HG02884 (cell line): ENCODE measurements around the gene SPATS2.
A peak's percentile ranks its signal among the peaks of the same experiment; 100 is the strongest.
"Not testable (repeated sequence)": the region's sequence is repeated elsewhere in the genome, so short reads cannot be mapped to it uniquely, and the experiment has no call there.

Experiments
- ATAC-seq: cut with Tn5 transposase; IDR thresholded peaks from one replicate; pipeline ENCODE4 v1.9.1; 2021; ENCODE audit warnings: mild to moderate bottlenecking, moderate library complexity; ENCODE audit not compliant: unreplicated experiment

SPATS2 gene

DNA sequence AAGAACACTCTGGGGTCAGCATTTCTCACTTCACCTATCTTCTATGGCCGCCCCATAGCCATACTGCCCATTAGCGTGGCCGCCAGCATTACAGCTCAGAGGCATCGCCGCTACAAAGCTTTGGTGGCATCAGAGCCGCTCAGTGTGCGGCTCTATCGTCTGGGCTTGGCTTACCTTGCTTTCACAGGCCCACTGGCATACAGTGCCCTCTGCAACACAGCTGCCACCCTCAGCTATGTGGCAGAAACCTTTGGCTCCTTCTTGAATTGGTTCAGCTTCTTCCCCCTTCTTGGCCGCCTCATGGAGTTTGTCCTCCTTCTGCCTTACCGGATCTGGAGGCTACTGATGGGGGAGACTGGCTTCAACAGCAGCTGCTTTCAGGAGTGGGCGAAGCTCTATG lies 18.0 kb upstream of the SPATS2 start:
- no peak for ATAC-seq

DNA sequence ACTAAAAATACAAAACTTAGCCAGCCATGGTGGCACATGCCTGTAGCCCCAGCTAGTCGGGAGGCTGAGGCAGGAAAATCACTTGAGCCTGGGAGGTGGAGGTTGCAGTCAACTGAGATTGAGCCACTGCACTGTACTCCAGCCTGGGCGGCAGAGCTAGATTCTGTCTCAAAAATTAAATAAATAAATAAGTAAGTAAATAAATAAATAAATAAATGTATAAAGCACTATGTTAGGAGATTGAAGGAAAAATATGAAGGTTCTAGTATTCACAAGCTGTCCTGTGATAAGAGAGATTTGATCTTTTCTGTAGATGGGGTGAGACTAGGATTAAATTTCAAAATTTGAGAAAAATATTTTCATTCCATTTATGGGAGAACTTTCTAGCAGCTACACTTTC lies 14.9 kb upstream of the SPATS2 start:
- ATAC-seq, result no peak

DNA sequence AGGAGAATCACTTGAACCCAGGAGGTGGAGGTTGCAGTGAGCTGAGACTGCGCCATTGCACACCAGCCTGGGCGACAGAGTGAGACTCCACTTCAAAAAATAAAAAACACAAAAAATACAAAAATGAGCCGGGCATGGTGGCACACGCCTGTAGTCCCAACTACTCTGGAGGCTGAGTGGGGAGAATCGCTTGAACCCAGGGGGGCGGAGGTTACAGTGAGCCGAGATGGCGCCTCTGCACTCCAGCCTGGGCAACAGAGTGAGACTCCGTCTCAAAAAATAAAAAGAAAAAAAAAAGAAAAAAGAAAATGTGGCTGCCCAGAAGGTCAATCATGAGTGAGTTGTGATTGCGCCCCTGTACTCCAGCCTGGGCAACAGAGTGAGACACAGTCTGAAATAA lies 11.3 kb upstream of the SPATS2 start:
- no peak for ATAC-seq

DNA sequence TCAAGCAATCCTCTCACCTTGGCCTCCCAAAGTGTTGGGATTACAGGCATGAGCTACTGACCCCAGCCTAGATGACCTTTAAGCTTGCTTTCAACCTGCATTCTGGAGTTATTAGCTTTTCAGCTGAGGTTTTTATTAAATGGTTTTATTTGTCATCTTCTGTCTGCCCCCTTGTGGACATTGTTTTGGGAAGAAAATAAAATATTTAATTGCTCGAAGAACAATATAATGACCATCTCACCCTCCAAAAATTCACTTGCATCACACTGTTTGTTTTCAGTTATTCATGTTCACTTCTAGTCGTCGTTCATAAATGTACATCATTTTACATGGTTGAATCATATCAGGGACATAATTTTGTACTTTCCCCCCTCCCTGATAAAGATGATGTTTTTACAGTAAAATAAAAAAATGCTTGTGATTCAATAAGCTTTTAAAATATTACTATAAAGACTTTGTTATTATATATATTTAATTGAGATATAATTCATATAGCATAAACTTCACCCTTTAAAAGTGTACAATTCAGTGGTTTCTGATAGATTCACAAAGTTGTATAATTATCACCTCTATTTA lies 10.1 kb upstream of the SPATS2 start:
- no peak for ATAC-seq

DNA sequence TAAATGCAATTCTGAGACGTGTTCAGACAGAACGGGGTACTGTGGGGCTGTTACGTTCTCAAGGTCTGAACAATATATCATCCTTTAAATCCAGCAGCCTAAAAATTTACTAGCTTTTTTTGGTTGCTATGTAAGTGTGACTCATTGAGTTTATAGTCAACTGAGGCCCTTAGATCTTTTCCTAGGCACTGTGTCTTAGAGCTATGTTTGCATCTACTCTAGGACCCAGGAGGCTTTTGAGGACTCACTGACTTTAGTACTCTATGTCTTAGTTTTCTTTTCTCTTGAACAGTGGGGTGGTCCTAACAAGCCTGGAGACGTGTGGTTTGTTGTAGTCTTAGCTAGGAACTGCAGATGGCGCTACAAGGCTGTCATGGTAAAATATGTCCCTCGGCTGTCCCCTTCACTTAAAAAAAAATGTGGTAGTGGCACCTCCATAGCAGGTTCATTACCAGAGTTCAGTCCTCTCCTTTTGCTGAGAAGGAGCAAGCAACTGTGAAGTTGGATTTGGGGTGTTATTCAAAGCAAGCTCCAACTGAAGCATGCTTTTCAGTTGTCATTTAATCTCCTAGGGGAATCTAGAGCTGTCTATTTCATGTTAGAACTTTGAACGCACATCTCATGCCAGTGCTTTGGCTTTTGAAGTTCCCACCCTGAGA lies 8.7 kb upstream of the SPATS2 start:
- ATAC-seq, result no peak

DNA sequence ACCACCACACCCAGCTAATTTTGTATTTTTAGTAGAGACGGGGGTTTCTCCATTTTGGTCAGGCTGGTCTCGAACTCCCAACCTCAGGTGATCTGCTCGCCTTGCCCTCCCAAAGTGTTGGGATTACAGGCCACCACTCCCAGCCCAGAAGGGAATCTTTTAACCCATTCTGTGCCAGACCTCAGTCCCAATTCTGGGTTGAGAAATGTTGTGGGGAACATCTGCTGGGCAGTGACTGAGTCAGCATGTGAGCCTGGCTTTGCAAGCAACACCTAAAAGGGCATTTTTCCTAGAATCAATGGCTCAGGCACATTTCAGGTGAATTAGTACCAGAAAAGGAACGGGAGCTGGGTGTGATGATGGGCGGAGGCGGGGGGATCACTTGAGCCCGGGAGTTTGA lies 7.6 kb upstream of the SPATS2 start:
- ATAC-seq, result no peak

DNA sequence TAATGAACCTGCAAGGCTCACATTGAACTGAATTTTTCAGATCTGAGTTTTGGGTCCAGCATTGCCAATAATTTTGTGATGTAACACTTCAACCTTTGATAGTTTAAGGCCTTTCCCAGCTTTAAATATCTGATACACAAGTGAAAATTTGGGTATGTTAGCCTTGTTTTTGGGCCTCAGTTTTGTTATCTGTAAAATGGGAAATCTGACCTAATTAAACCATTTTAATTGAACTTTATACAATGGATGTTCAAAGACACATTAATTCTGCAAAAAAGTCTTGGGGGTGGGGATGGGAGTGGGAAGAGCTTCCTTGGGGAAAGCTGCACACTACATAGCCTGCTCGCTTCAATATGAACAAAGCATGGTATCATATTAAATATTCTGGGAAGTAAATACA lies 5.2 kb upstream of the SPATS2 start:
- ATAC-seq, result no peak

DNA sequence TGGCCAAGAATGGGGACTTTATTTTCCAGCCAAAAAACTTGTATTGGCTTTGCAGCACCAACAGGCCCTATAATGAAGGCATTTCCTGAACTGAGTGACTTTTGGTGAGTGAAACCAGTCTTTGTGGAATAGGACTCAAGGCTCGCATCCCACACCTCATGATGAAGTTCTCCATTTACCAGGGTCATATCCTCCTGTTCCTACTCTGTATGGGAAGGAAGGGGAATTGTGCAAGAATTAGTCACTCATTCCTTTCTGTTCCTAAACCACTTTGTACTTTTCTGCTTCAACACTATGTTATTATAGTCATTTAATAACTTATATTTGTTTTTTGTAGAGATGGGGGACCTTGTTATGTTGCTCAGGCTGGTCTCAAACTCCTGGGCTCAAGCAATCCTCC lies 2.3 kb upstream of the SPATS2 start:
- no peak for ATAC-seq

DNA sequence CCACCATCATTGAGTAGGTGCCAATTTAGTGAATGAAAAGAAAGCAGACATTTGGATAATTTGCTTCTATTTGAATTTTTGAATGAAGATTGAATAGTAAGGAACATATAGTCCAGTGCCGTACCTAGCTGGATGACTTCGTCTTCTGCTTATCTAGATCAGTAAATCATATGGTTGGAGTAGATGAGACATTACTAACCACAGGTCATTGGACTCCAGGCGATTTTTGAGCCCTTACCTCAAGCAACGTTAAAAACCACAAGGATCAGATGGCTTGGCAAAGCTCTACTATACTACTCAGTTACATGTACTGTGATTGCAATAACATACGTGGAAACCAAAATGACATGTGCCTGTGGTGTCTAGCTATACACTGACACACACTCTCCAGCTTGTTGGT lies 1.7 kb upstream of the SPATS2 start:
- no peak for ATAC-seq

DNA sequence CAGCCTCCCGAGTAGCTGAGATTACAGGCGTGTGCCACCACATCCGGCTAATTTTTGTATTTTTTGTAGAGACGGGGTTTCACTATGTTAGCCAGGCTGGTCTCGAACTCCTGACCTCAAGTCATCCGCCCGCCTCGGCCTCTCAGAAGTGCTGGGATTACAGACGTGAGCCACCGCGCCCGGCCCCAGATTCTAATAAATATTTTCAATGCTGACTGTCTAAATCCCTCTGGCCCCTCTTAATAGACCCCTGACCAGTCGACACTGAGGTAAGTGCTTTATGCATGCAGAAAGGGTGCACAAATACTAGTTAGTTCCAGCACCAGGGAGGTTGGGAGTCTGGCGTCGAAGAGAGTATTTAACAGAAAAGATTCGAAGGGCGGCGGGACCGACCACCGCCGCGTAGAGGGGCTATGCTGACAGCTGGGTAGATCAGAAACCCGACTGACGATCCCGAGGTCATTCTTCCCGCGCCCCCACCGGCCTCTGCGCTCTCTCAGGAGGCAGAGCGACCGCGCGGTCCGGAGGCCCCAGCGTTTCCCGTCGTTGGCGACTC lies 1.1 kb upstream of the SPATS2 start:
- no peak for ATAC-seq

DNA sequence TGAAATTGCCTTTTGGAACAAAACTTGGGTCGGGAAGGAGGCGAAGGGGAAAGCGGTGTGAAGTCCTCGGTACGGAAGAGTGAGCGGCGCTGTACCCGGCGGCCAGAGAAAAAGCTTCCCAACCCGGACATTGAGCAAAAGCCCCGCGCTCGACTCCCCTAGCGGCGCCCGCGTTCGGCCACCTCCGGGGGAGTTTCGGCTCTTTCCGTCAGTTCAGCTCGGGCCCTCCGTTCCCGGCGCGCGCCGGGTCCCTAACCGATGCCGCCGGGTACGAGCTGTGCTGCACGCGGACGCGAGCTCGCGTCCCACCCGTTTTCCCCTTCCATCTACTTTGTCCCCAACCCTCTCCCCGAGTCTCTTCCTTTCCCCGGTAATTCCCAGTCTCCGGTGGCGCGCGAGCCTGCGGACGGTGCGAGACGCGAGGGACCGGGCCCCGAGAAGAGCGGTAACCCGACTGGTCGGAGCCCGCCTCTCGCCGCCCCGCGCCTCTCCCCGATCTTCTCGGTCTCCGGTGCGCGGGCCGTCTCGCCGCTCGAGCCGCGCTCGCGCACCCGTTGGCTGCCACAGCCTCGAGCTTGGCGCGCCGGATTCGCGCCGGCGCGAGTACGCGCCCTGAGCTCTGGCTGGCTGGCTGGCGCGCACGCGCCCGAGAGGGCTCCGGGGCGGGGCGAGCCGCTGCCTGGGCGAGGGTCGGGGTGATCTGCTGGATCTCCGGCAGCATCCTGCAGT lies 446 bp upstream of the SPATS2 start:
- ATAC-seq, result peak; percentile 49

DNA sequence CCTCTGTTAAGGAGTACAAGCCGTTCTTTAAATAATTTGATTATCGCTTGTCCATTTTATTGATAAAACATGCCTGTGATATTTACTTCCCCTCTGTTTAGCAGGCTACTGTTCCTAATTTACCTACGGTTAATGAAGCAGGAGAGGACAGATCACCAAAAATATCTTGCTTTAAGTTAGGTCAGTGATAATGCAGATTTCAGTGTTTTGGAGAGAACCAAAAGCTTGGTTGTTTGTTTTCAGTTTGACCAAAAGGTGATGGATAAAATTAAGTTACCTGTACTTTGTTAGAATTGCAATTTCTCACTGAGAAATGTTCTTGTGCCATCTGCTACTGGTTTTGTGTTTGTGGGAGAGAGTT lies 958 bp downstream of the SPATS2 start:
- ATAC-seq, result no peak

DNA sequence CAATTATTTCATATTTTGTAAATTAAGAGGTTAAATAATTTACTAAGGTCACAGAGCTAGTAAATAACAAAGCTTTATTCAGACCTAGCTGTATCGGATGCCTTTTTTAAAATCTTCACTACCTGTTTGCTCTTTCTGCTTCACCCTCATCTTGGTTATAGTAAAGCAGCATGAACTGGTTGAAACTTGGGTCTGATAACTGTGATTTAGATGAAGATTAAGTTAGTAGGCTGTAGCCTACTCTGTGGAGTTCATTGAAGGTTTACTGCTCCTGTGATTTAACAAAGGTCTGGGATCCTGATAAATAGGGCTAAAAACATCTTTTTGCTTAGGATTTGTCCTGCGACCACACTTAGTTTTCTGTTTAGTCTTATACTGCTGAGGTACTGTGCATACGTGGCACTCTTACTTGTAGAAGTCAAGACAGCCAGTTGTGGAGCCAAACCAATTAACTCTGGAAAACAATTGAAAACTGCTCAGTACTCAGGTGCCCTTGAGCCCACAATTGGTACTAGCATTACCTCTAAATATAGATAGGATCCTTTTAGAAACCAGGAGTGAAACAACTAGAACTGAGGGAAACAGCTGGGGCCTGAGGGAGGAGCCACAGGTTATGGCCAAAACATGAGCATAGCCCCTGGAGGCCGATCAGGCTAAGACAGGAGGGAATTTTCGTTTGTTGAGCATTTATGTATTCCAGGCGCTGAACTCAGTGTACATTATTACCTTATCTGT lies 2.3 kb downstream of the SPATS2 start:
- ATAC-seq, result peak; percentile 44

DNA sequence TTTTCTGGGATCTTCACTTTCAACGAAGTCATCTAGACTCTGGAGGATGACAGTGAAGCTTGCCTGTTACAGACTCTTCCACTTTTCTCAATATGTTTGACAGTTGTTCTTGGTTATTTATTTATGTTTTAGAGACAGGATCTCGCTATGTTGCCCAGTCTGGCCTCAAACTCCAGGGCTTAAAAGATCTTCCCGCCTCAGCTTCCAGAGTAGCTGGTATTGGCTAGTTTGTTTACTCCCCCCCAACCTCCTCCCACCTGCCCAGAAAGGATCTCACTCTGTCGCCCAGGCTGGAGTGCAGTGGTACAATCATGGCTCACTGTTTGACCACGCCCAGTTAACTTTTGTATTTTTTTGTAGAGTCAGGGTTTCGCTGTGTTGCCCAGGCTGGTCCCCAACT lies 3.3 kb downstream of the SPATS2 start:
- no peak for ATAC-seq

DNA sequence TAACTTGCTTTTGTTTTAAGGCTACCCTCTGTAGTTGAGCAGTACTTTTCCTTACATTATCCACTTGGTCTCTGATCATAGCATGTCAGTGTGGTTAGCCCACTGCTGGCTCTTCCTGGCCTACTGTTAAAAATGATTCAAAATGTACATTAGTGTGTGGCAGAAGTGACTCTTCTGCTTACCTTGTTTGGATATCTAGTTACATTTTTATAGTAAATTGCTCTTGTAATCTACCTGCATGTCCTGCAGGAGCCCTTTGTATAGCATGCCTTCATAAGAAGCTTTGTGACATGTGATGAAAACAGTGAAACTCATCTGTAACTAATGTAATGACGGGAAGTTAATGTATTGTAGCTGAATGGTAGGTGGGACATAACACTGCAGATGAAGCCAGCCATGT lies 8.1 kb downstream of the SPATS2 start:
- ATAC-seq, result no peak

DNA sequence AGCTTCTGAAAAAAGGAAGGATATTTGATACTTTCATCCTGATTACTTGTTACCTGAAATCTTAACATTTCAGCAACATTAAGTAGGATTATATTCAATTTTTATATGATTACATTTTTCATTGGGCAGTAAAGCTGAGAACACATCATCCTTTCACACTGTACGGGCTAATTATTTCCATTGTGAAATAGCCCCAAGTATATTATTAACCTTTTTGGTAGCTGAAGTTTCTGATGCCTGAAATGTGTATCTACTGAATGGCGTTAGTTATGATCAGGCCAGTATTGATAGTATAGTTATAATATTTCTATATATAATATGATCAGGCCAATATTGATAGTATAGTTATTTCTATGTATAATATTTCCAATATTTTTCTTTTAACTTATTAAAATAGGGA lies 10.1 kb downstream of the SPATS2 start:
- no peak for ATAC-seq

DNA sequence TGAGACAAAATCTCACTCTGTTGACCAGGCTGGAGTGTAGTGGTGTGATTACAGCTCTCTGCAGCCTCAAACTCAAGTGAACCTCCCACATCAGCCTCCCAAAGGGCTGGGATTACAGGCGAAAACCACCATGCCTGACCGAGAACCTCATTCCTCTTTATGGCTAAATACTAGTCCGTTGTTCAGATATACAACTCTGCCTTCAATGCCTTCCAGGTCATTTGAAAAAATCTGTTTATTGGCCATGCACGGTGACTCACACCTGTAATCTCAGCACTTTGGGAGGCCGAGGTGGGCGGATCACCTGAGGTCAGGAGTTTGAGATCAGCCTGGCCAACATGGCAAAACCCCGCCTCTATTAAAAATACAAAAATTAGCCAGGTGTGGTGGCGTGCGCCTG lies 12.9 kb downstream of the SPATS2 start:
- ATAC-seq, result not testable (repeated sequence)

DNA sequence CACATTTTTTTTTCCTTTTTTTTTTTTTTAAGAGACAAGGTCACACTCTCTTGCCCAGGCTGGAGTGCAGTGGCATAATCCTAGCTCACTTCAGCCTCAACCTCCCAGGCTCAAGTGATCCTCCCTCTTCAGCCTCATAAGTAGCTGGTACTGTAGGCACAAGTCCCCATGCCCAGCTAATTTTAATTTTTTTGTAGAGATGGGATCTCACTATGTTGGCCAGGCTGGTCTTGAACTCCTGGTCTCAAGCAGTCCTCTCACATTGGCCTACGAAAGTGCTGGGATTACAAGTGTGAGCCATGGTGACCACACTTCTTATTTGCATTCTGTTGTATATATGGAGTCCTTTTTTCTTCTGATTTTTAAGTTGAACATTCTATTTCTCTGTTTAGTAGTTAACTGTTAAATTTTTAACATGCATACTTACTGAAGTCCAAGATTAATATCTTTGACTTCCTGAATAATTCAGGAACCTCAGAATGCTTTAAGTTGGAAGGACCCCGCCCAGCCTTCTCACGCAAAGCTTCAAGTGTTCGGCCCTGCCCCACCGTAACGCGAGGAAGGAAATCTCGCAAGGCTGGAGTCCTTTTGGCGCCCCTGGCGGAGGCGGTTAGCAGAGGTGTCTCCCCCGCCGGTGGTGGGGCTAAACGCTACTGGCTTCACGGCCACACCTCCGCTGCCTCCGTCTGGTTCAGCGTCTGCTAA lies 21.6 kb downstream of the SPATS2 start:
- no peak for ATAC-seq

DNA sequence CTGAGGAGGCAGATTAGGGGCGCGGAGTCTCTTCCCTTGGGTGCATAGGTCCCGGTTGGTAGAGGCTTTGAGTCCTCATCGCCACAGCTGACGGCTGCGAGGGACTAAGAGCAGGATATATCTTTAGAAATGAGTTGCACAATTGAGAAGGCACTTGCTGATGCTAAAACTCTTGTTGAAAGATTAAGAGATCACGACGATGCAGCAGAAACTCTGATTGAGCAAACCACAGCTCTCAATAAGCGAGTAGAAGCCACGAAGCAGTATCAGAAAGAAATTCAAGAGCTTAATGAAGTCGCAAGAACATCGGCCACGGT lies 22.1 kb downstream of the SPATS2 start:
- no peak for ATAC-seq

DNA sequence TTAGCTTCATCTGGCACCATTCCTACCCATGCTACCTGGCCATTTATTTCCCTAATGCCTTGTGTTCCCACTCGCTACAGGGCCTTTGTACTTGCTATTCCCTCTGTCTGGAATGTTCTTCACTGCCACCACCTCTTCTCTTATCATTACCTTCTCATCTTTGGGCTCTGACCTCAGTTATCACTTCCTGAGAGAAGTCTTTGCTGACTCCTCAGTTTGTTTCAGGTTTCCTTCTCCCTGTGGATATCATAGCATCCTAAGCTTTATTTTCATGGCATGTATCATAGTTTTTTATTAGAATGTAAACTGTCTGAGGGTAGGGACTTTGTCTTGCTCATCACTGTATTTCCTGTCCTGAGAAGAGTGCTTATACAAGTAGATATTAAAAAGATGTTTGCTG lies 29.7 kb downstream of the SPATS2 start:
- no peak for ATAC-seq

DNA sequence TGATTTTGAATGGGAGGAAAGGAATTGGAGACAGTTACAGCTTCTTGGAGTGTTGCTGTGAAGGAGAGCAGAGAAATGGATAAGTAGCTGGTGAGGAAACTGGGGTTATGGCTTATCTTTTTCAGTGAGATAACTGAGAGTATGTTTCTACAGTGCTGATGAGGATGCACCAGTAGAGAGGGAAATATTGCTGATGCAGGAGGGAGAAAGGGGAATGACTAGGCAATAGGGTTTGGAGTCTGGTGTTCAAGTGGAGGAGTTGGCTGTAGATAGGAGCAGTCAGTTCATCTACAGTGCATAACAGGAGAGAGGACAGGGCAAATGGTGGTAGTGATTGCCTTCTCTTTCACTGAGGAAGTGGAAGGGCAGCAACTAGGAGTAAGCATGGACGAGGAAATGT lies 33.0 kb downstream of the SPATS2 start:
- ATAC-seq, result no peak
